Activated naive CD8-positive, alpha-beta T cell treated with anti-CD3 and anti-CD28 coated beads, Interleukin-2, amount 50 U/mL, for 16 hours (primary cell): ENCODE measurements around the gene NRF1.

Source experiments
- DNase-seq: peaks from one replicate; pipeline ENCODE4 v3.0.0-alpha.2; 2020; ENCODE audit warnings: low read depth, low spot score

Gene NRF1

DNA sequence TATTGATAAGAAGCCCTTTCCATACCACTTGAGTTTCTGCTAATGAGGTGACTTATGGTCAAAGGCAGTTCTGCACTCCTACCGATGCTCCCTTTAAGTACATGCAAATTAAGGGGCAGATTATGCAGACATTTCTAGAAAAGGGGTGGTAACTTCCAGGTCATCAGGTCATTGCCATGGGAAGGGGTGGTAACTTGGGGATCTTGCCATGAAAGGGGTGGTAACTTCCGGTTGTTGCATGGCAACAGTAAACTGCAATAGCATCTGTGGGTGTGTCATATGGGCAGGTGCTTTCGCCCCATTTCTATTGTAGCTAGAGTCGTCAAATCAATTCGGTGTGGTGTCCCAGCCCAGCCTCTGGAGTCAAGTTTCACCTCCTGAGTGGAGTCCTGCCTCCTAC is 190.4 kb downstream of the NRF1 start:
- no peak for DNase-seq

DNA sequence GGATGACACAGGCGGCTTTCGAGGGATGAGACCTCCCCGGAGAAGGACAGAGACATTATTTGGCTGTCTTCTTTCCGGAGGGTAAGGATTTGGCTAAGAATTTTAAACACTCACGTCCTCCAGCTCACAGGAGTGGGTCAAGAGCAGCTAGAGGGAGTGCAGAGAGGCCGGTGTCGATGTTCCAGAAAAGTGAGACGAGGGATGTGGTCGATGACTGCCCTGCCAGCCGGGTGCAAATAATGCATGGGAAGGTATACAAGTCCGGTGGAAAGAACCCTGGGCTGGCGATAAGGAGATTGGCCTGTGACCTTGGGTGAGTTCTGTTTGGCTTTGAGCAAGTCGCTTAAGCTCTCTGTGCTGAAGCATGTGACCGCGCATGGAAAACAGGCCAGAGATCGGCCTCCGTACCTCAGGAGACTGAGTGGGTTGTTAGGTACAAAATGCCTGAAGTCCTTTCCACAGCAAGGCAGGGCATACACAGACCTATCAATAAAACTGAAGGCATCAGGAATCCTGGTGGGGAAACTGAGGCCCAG is 192.1 kb downstream of the NRF1 start:
- no peak for DNase-seq

DNA sequence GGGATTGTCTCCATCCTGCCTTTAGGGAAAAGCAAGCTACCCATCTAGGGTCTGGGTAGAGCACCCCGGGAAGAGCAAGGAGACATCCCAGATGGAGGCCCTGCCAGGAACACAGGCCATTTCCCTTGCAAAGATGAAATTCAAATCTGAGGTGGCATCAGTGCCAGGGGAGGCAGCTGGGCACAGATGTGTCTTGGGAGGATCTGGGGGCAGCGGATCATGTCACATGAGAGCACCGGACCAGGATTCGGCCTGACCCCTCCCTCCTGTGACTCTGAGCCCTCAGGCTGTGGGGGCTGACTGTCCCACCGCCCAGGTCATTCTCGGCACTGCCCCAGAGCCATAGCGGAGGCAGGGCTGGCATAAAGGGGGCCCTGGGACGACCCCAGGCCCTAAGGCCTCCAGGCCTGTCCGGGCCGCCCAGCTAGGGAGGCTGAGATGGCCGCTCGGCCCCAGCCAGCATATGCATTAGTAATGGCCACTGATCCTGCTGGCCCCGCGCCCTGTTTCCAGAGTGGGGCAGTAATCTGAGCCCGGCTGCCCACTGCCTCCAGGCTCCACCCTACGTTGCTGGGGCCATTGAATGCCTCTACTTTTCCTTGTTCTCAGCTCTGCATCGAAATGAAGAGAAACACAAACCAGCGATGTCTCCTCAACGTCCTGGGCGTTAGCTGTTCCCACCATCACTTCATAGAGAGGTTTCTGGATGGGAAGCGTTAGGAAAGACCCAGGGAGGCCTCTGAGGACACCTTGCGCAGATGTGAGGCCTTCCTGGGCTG is 192.8 kb downstream of the NRF1 start:
- no peak for DNase-seq

DNA sequence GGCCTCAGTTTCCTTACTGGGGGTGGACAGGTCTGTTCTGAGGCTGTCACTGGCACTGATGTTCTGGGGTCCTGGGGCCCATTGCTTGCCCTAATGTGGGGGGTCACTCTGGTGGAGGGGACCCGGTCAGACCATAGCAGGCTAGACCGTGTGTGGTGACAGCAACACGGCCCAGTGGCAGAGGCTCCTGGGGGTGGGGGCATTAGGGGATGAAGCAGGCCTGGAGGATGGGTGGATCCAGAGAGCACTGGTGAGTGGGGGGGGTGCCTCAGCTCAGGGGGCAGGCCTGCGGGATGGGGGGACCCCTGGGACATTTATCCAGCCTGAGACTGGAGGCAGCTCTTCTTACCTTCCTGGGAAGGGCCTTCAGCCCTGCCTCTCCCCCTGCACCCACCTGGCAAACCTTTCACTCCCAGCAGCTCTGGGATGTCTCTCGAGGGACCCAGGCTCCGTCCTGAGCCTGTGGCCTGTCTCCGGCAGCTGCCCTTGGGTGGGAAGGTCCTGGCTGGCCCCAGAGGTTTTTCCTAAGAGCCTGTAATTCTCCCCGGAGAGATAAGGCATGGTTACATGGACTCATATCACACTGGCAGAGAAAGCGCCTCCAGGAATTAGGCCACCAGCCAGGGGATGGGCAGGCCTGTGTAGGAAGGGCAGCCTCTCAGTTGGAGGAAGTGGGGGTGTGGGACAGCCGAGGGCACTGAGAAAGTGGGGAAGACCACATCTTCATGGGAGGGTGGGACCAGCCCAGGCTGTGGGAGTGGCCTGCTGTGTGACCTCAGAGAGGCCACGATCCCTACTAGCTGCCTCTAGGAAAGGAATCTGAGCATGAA is 193.6 kb downstream of the NRF1 start:
- DNase-seq: no peak
